ENCODE results near the gene VDR. TPM values are rescaled to one million over a fixed set of nuclear protein-coding genes. Genes with fewer than 3 reads are reported as not detected.

Gene VDR
- total RNA-seq, 1 experiment from 2014 or later: 9.5 TPM

DNA sequence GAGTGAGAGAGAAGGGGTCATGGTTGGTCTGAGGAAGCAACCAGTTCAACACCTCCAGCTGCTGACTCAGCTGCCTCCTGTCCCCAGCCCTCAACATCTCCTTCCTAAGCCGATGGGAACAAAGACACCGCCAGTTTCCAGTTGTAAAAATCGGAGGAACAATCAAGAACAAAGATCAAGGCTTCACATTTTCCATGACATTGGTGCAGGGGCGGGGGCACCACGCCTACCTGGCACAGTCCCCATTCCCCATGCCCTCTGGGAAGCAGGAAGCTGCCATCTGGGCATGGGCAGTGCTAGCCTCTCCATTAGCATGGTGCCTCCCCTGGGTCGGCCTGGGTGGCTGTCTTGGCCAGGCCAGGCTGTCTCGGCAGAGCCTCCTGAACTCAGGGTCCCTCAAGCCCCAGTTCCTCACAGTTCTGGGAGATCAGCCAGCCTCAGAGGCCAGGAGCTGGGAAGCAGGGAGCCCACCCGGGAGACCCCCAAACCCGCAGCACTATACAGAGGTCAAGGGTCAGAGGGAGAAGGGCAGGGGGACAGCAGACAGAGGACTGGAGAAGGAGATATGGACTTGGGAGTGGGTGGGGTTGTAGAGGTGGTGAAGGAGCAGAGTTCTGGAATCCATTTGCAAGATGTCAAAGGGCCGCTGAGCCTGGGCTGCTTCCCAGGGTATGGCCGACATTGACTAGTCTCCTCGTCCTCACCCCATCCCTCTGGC is 39.0 kb upstream of the VDR start:
- POLR2A ChIA-PET: no interaction called here
- TF ChIP-seq POLR2A (IDR thresholded peaks at IDR 0.05; ENCODE audit: borderline replicate concordance, extremely low read depth, insufficient read depth, insufficient read length) (no peak), SP1 (IDR thresholded peaks at IDR 0.05; ENCODE audit: low read depth) (peak; percentile 37; the same call in 1 of the 2 replicates), TCF7L2 (IDR thresholded peaks at IDR 0.05; ENCODE audit: borderline replicate concordance, extremely low read depth, insufficient read depth, insufficient read length) (peak; percentile 95), SIN3A (IDR thresholded peaks at IDR 0.05; ENCODE audit: low read depth) (no peak)
- Histone ChIP-seq H3K27me3 (ENCODE audit: insufficient read depth, low read length) (no peaks in the 10 kb centered on the region), H3K79me2 (ENCODE audit: insufficient read depth, low read length) (no peaks in the 10 kb centered on the region), H2AFZ (ENCODE audit: low read depth, low read length, poor library complexity, severe bottlenecking) (no peak overlapping the region), H3K9me3 (ENCODE audit: control insufficient read depth in 1 of 2, insufficient read depth in 1 of 2, low read depth in 1 of 2, low read length in 2 of 2) (no peaks in the 10 kb centered on the region), H3K4me3 (replicated peaks in 1 of 2; ENCODE audit: low read depth in 1 of 2, low read length in 2 of 2) (no peak overlapping the region), H3K4me2 (ENCODE audit: low read length) (peak overlapping the region; percentile 25; the same call in 1 of the 2 replicates), H3K27ac (ENCODE audit: low read depth, low read length) (no peak overlapping the region), H4K20me1 (ENCODE audit: insufficient read depth) (no peaks in the 10 kb centered on the region), H3K36me3 (ENCODE audit: control insufficient read depth in 1 of 2, insufficient read depth in 2 of 2, low read length in 2 of 2) (no peaks in the 10 kb centered on the region), H3K9ac (ENCODE audit: low read length) (no peak overlapping the region), H3K4me1 (ENCODE audit: control insufficient read depth in 1 of 2, insufficient read depth in 2 of 2, low read length in 2 of 2) (peaks cover under 1 to 33% of the 10 kb centered on the region in 2 experiments; a peak in 2 of 4 replicates), H3K9me2 (ENCODE audit: insufficient read depth) (no peaks in the 10 kb centered on the region)
- ATAC-seq (no peak), DNase-seq (ENCODE audit: low read depth, low spot score) (peak; percentile 16)
- CTCF ChIA-PET: no interaction called here
- no TSS peak for BruUV-seq (replicated peaks)
- intact Hi-C loops (cut with micrococcal nuclease): loop anchor here (5.0 to 10.0 kb wide), 2 partner anchors 221 to 674 kb away; no protein-coding TSS in a partner anchor
- RAD21 ChIA-PET (ENCODE audit: low non-redundant PET in 1 of 2, low total read pairs in 2 of 2, uncharacterized antibody in 2 of 2, unreplicated experiment in 2 of 2): no interaction called here

- ChIA-PET CTCF (interaction anchor here (0.6 to 0.8 kb wide), 2 partner anchors 38 to 1033 kb away, joined by 3 to 5 read pairs; partner anchors contain the start of gene VDR), RAD21 (ENCODE audit: low non-redundant PET in 1 of 2, low total read pairs in 2 of 2, uncharacterized antibody in 2 of 2, unreplicated experiment in 2 of 2) (interaction anchor here in 1 of 2 experiments (0.9 kb wide), 1 partner anchor 38 kb away, joined by 3 read pairs; the partner anchor contains the start of gene VDR), POLR2A (no interaction called here)
- no peak overlapping the region for H3K4me2 ChIP-seq (ENCODE audit: low read length)
- no peak overlapping the region for H2AFZ ChIP-seq (ENCODE audit: low read depth, low read length, poor library complexity, severe bottlenecking)
- H3K27me3 ChIP-seq (ENCODE audit: insufficient read depth, low read length): no peaks in the 10 kb centered on the region
- H3K4me3 ChIP-seq (replicated peaks in 1 of 2; ENCODE audit: low read depth in 1 of 2, low read length in 2 of 2): no peak overlapping the region
- no peak for ATAC-seq
- H3K9me2 ChIP-seq (ENCODE audit: insufficient read depth): no peaks in the 10 kb centered on the region
- no peaks in the 10 kb centered on the region for H3K9me3 ChIP-seq (ENCODE audit: control insufficient read depth in 1 of 2, insufficient read depth in 1 of 2, low read depth in 1 of 2, low read length in 2 of 2)
- H3K27ac ChIP-seq (ENCODE audit: low read depth, low read length): no peak overlapping the region
- no TSS peak for BruUV-seq (replicated peaks)
- intact Hi-C loops (cut with micrococcal nuclease): loop anchor here (5.0 to 10.0 kb wide), 2 partner anchors 222 to 675 kb away; no protein-coding TSS in a partner anchor
- no peaks in the 10 kb centered on the region for H3K36me3 ChIP-seq (ENCODE audit: control insufficient read depth in 1 of 2, insufficient read depth in 2 of 2, low read length in 2 of 2)
- no peaks in the 10 kb centered on the region for H3K79me2 ChIP-seq (ENCODE audit: insufficient read depth, low read length)
- no peaks in the 10 kb centered on the region for H4K20me1 ChIP-seq (ENCODE audit: insufficient read depth)
- DNase-seq (ENCODE audit: low read depth, low spot score): no peak
- peaks cover 0 to 40% of the 10 kb centered on the region in 2 experiments; a peak in 2 of 4 replicates for H3K4me1 ChIP-seq (ENCODE audit: control insufficient read depth in 1 of 2, insufficient read depth in 2 of 2, low read length in 2 of 2)
- H3K9ac ChIP-seq (ENCODE audit: low read length): no peak overlapping the region
- TF ChIP-seq ZBTB33 (IDR thresholded peaks at IDR 0.05; ENCODE audit: extremely low read depth, insufficient replicate concordance, low read length): no peak
- no peak for TF ChIP-seq ELF1 (IDR thresholded peaks at IDR 0.05; ENCODE audit: borderline replicate concordance, low read depth)
- TF ChIP-seq, protein P1, sequence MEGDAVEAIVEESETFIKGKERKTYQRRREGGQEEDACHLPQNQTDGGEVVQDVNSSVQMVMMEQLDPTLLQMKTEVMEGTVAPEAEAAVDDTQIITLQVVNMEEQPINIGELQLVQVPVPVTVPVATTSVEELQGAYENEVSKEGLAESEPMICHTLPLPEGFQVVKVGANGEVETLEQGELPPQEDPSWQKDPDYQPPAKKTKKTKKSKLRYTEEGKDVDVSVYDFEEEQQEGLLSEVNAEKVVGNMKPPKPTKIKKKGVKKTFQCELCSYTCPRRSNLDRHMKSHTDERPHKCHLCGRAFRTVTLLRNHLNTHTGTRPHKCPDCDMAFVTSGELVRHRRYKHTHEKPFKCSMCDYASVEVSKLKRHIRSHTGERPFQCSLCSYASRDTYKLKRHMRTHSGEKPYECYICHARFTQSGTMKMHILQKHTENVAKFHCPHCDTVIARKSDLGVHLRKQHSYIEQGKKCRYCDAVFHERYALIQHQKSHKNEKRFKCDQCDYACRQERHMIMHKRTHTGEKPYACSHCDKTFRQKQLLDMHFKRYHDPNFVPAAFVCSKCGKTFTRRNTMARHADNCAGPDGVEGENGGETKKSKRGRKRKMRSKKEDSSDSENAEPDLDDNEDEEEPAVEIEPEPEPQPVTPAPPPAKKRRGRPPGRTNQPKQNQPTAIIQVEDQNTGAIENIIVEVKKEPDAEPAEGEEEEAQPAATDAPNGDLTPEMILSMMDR (IDR thresholded peaks at IDR 0.05 in 2 of 3, conservative IDR thresholded peaks at IDR 0.05 in 1 of 3; ENCODE audit: borderline replicate concordance in 1 of 3, insufficient read depth in 1 of 3, low read depth in 2 of 3, low read length in 2 of 3): no peak
- TF ChIP-seq EZH2 (IDR thresholded peaks at IDR 0.05): no peak
- no peak for TF ChIP-seq YY1 (IDR thresholded peaks at IDR 0.05; ENCODE audit: extremely low read depth, insufficient replicate concordance, low read depth, low read length)
- no peak for TF ChIP-seq CBX3 (IDR thresholded peaks at IDR 0.05; ENCODE audit: low read depth)
These were observed 37.9 kb upstream of the VDR start for GRCh38 chr12:47942614-47943225.

Measured in HCT116 (cell line).